B cell (primary cell): ENCODE results near the gene TAF1D.

Experiments used
- EZH2 ChIP-seq: IDR thresholded peaks from 2 replicates; pipeline ENCODE4 v1.6.1; 2012; ENCODE audit warnings: borderline replicate concordance, low read depth, mild to moderate bottlenecking, moderate library complexity, low read length; ENCODE audit not compliant: insufficient read depth, poor library complexity, severe bottlenecking
- TF ChIP-seq, protein P1 (sequence below): fragments of 200-600 bp; IDR thresholded peaks from one replicate; pipeline ENCODE4 v1.8.0; 2022; ENCODE audit warnings: antibody characterized with exemption, mild to moderate bottlenecking

DNA sequence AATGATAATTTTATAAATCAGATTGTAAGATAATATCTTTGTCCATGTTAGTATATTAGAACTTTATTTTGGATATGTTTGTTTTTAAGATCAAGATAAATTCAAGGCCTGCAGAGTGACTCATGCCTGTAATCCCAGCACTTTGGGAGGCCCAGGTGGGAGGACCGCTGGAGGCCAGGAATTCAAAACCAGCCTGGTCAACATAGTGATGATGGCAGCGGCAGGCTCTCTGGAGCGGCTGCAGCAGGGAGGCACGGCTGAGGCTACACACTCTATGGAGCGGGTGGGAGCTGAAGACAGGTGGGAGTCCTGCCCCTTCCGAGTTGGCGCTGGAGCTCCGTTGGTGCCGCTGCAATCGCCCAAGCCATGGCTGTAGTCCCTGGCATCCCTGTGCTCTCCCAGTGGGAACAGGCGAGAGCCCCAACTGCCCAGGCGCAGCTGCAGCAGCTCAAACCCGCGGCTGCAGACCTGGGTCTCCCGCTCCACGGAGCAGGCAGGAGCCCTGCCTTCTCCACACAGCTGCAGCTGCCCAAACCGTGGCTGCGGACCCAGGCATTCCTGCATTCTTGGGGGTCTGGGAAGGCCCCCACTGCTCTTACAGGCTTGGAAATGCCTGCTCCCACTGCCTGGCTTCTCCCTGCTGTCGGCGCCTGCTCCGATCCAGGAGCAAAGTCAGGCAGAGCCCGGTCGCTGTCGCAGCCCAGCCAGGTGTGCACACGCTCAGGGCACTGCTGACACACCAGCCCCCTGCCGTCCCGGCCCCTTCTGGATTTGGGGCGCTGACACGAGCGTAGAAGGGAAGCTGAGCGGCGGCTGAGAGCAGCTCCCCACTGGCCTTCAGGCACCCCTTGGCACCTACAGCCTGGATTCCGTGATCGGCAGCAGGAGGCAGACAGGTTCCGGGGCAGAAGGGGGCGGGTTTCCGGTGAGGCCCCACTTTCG is 16.9 kb upstream of the TAF1D start:
- TF ChIP-seq EZH2: no peak
- TF ChIP-seq, protein P1, sequence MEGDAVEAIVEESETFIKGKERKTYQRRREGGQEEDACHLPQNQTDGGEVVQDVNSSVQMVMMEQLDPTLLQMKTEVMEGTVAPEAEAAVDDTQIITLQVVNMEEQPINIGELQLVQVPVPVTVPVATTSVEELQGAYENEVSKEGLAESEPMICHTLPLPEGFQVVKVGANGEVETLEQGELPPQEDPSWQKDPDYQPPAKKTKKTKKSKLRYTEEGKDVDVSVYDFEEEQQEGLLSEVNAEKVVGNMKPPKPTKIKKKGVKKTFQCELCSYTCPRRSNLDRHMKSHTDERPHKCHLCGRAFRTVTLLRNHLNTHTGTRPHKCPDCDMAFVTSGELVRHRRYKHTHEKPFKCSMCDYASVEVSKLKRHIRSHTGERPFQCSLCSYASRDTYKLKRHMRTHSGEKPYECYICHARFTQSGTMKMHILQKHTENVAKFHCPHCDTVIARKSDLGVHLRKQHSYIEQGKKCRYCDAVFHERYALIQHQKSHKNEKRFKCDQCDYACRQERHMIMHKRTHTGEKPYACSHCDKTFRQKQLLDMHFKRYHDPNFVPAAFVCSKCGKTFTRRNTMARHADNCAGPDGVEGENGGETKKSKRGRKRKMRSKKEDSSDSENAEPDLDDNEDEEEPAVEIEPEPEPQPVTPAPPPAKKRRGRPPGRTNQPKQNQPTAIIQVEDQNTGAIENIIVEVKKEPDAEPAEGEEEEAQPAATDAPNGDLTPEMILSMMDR: no peak
